Naive thymus-derived CD8-positive, alpha-beta T cell (primary cell): ENCODE data around the gene PYROXD2. TPM values are rescaled to one million over a fixed set of nuclear protein-coding genes. Genes with fewer than 3 reads are reported as not detected.
"Not testable (repeated sequence)": the region's sequence is repeated elsewhere in the genome, so short reads cannot be mapped to it uniquely, and the experiment has no call there.

Source experiments
- ATAC-seq, 2 donors: fragments of 150-1000 bp; cut with Tn5 transposase in 1 of 2; sonication (Bioruptor Pico), chemical (Tn5 transposase) in 1 of 2; 1 replicate in 1 of 2; 2 replicates in 1 of 2; pipeline ENCODE4 v1.10.0; 2021; ENCODE audit warnings: mild to moderate bottlenecking in 2 of 2, moderate library complexity in 2 of 2
- POLR2A ChIA-PET: fragments of 350-600 bp; sonication (Branson Sonifier 250); formaldehyde crosslinking; loops from one replicate; lab custom pipeline; 2021; ENCODE audit warnings: antibody characterized with exemption; lab: Charles Lee
- DNase-seq, 10 donors: peaks; one replicate each; pipeline versions ENCODE4 v3.0.0 to v3.0.0-alpha.2; 2020 to 2022
- H3K27ac Mint-ChIP-seq, 10 donors: one replicate each; pipeline ENCODE4 v1.8.0; 2020 to 2022; ENCODE audit warnings: mild to moderate bottlenecking in 10 of 10, mixed read lengths in 10 of 10, moderate library complexity in 4 of 10, inconsistent platforms in 1 of 10
- H3K27me3 Mint-ChIP-seq, 5 donors: one replicate each; pipeline ENCODE4 v1.8.0; 2021 to 2022; ENCODE audit warnings: mixed read lengths in 5 of 5
- H3K36me3 Mint-ChIP-seq, 3 donors: one replicate each; pipeline ENCODE4 v1.8.0; 2020 to 2022; ENCODE audit warnings: mixed read lengths in 3 of 3, mild to moderate bottlenecking in 2 of 3, inconsistent platforms in 1 of 3
- H3K4me1 Mint-ChIP-seq, 4 donors: one replicate each; pipeline ENCODE4 v1.8.0; 2021 to 2022; ENCODE audit warnings: mixed read lengths in 4 of 4
- H3K4me3 Mint-ChIP-seq, 10 donors: one replicate each; pipeline ENCODE4 v1.8.0; 2020 to 2022; ENCODE audit warnings: mild to moderate bottlenecking in 10 of 10, mixed read lengths in 10 of 10, moderate library complexity in 6 of 10, inconsistent platforms in 1 of 10
- H3K9me3 Mint-ChIP-seq, 9 donors: one replicate each; pipeline ENCODE4 v1.8.0; 2020 to 2022; ENCODE audit warnings: mixed read lengths in 9 of 9, mild to moderate bottlenecking in 3 of 9, inconsistent platforms in 1 of 9, moderate library complexity in 1 of 9
- polyA plus RNA-seq, 3 donors: library from polyadenylated mRNA; unstranded; fragments of 300-500 nt; fragmentation: Illumina TruSeq; gene quantifications; one replicate each; pipeline ENCODE4 v1.2.3, GENCODE V29; 2021
- total RNA-seq, 8 experiments: library from RNA in 2 of 8; stranded (reverse) in 2 of 8; gene quantifications; one replicate each; pipeline ENCODE4 v1.2.3 and lab custom pipeline; 2021 to 2026

PYROXD2 gene
- total and polyA plus RNA-seq, 5 experiments from 2014 or later: 3.8 to 20.3 (median 5.7) TPM

GRCh38 chr10:98364432-98365102 lies 50.4 kb downstream of the PYROXD2 start:
- Mint-ChIP-seq H3K27ac (no peak overlapping the region), H3K4me1 (peaks cover 0 to 7% (median 6%) of the 10 kb centered on the region in 4 donors), H3K36me3 (no peaks in the 10 kb centered on the region), H3K27me3 (peaks cover 0 to 7% (median 0%) of the 10 kb centered on the region in 5 donors), H3K9me3 (peaks cover 0 to 2% (median 0%) of the 10 kb centered on the region in 9 donors), H3K4me3 (no peak overlapping the region)
- DNase-seq (no peak), ATAC-seq (no peak)
- POLR2A ChIA-PET: no interaction called here

GRCh38 chr10:98363220-98363619 lies 51.8 kb downstream of the PYROXD2 start:
- Mint-ChIP-seq H3K9me3 (peaks cover 0 to 4% (median 0%) of the 10 kb centered on the region in 9 donors), H3K27me3 (peaks cover 0 to 7% (median 0%) of the 10 kb centered on the region in 5 donors), H3K4me1 (peaks cover 0 to 7% (median 6%) of the 10 kb centered on the region in 4 donors), H3K27ac (no peak overlapping the region), H3K4me3 (no peak overlapping the region), H3K36me3 (no peaks in the 10 kb centered on the region)
- POLR2A ChIA-PET: interaction anchor here (1.3 kb wide), 1 partner anchor 9 kb away, joined by 3 read pairs; no protein-coding TSS in a partner anchor
- DNase-seq: no peak
- no peak for ATAC-seq

GRCh38 chr10:98361131-98362025 lies 53.6 kb downstream of the PYROXD2 start:
- ATAC-seq (no peak), DNase-seq (no peak)
- Mint-ChIP-seq H3K36me3 (no peaks in the 10 kb centered on the region), H3K4me3 (no peak overlapping the region), H3K27ac (peak overlapping the region in 1 of 10 donors; percentile 60), H3K27me3 (peaks cover 0 to 4% (median 2%) of the 10 kb centered on the region in 5 donors), H3K4me1 (peaks cover 0 to 7% (median 6%) of the 10 kb centered on the region in 4 donors), H3K9me3 (peaks cover 0 to 4% (median 0%) of the 10 kb centered on the region in 9 donors)
- POLR2A ChIA-PET: no interaction called here

- ATAC-seq: no peak
- POLR2A ChIA-PET: interaction anchor here (0.9 kb wide), 1 partner anchor 18 kb away, joined by 3 read pairs; no protein-coding TSS in a partner anchor
- peaks cover 13 to 34% (median 25%) of the 10 kb centered on the region in 5 donors for H3K27me3 Mint-ChIP-seq
- H3K9me3 Mint-ChIP-seq: peaks cover 0 to 4% (median 0%) of the 10 kb centered on the region in 9 donors
- peak overlapping the region in 1 of 10 donors; percentile 18 for H3K27ac Mint-ChIP-seq
- DNase-seq: no peak
- peaks cover 0 to 11% (median 6%) of the 10 kb centered on the region in 4 donors for H3K4me1 Mint-ChIP-seq
- H3K4me3 Mint-ChIP-seq: no peak overlapping the region
- no peaks in the 10 kb centered on the region for H3K36me3 Mint-ChIP-seq
Observed at GRCh38 chr10:98357194-98357822, 57.7 kb downstream of the PYROXD2 start.

- Mint-ChIP-seq H3K27me3 (peaks cover 28 to 56% (median 45%) of the 10 kb centered on the region in 5 donors), H3K27ac (no peak overlapping the region), H3K4me1 (peaks cover 0 to 14% (median 3%) of the 10 kb centered on the region in 4 donors), H3K4me3 (no peak overlapping the region), H3K36me3 (no peaks in the 10 kb centered on the region), H3K9me3 (peaks cover 0 to 4% (median 0%) of the 10 kb centered on the region in 9 donors)
- DNase-seq: no peak
- POLR2A ChIA-PET: interaction anchor here (0.7 to 1.4 kb wide), 2 partner anchors 9 to 16 kb away, joined by 3 to 4 read pairs; no protein-coding TSS in a partner anchor
- no peak for ATAC-seq
Observed at GRCh38 chr10:98354491-98354890, 60.5 kb downstream of the PYROXD2 start.

GRCh38 chr10:98353170-98353569 lies 61.8 kb downstream of the PYROXD2 start:
- H3K27ac Mint-ChIP-seq: no peak overlapping the region
- no peak for DNase-seq
- no peak for ATAC-seq
- peaks cover 0 to 6% (median 0%) of the 10 kb centered on the region in 9 donors for H3K9me3 Mint-ChIP-seq
- peaks cover 0 to 5% (median 0%) of the 10 kb centered on the region in 3 donors for H3K36me3 Mint-ChIP-seq
- no peak overlapping the region for H3K4me3 Mint-ChIP-seq
- H3K27me3 Mint-ChIP-seq: peaks cover 28 to 69% (median 47%) of the 10 kb centered on the region in 5 donors
- POLR2A ChIA-PET: no interaction called here
- H3K4me1 Mint-ChIP-seq: peaks cover 0 to 19% (median 5%) of the 10 kb centered on the region in 4 donors

GRCh38 chr10:98351831-98352402 lies 63.1 kb downstream of the PYROXD2 start:
- ATAC-seq: no peak
- POLR2A ChIA-PET: no interaction called here
- Mint-ChIP-seq H3K27me3 (peaks cover 28 to 76% (median 52%) of the 10 kb centered on the region in 5 donors), H3K4me1 (peaks cover 0 to 19% (median 5%) of the 10 kb centered on the region in 4 donors), H3K4me3 (no peak overlapping the region), H3K27ac (peak overlapping the region in 1 of 10 donors; percentile 60), H3K36me3 (peaks cover 0 to 13% (median 0%) of the 10 kb centered on the region in 3 donors), H3K9me3 (peaks cover 0 to 17% (median 8%) of the 10 kb centered on the region in 9 donors)
- DNase-seq: no peak

GRCh38 chr10:98349508-98349922 lies 65.5 kb downstream of the PYROXD2 start:
- POLR2A ChIA-PET: no interaction called here
- no peak overlapping the region for H3K27ac Mint-ChIP-seq
- H3K36me3 Mint-ChIP-seq: peaks cover 0 to 17% (median 0%) of the 10 kb centered on the region in 3 donors
- DNase-seq (no peak), ATAC-seq (no peak)
- H3K9me3 Mint-ChIP-seq: peaks cover 3 to 32% (median 18%) of the 10 kb centered on the region in 9 donors
- peaks cover 0 to 19% (median 5%) of the 10 kb centered on the region in 4 donors for H3K4me1 Mint-ChIP-seq
- peak overlapping the region in 1 of 10 donors; percentile 73 for H3K4me3 Mint-ChIP-seq
- H3K27me3 Mint-ChIP-seq: peaks cover 27 to 87% (median 43%) of the 10 kb centered on the region in 5 donors

- Mint-ChIP-seq H3K4me1 (peaks cover 0 to 16% (median 5%) of the 10 kb centered on the region in 4 donors), H3K36me3 (peaks cover 0 to 17% (median 0%) of the 10 kb centered on the region in 3 donors), H3K27ac (no peak overlapping the region), H3K4me3 (no peak overlapping the region), H3K27me3 (peaks cover 21 to 87% (median 34%) of the 10 kb centered on the region in 5 donors), H3K9me3 (peaks cover 3 to 32% (median 18%) of the 10 kb centered on the region in 9 donors)
- ATAC-seq (no peak), DNase-seq (no peak)
- POLR2A ChIA-PET: no interaction called here
Observed at GRCh38 chr10:98346847-98347246, 68.1 kb downstream of the PYROXD2 start.

GRCh38 chr10:98344589-98345038 lies 70.4 kb downstream of the PYROXD2 start:
- Mint-ChIP-seq H3K9me3 (peaks cover 3 to 32% (median 18%) of the 10 kb centered on the region in 9 donors), H3K27ac (no peak overlapping the region), H3K4me3 (no peak overlapping the region), H3K4me1 (peaks cover 0 to 30% (median 11%) of the 10 kb centered on the region in 4 donors), H3K27me3 (peaks cover 12 to 74% (median 23%) of the 10 kb centered on the region in 5 donors), H3K36me3 (peaks cover 0 to 17% (median 0%) of the 10 kb centered on the region in 3 donors)
- POLR2A ChIA-PET: no interaction called here
- ATAC-seq (no peak), DNase-seq (no peak)

GRCh38 chr10:98341701-98342100 lies 73.3 kb downstream of the PYROXD2 start:
- ATAC-seq, H3K27ac Mint-ChIP-seq, H3K4me3 Mint-ChIP-seq, POLR2A ChIA-PET, H3K36me3 Mint-ChIP-seq, DNase-seq: not testable (repeated sequence)
- Mint-ChIP-seq H3K27me3 (peaks cover 6 to 51% (median 21%) of the 10 kb centered on the region in 5 donors), H3K4me1 (peaks cover 0 to 32% (median 10%) of the 10 kb centered on the region in 4 donors), H3K9me3 (peaks cover 1 to 13% (median 7%) of the 10 kb centered on the region in 9 donors)
